D721Med (cell line): ENCODE data around the gene ARPC5.

ENCODE experiments used
- DNase-seq: peaks from one replicate; pipeline ENCODE4 v3.0.0; 2011; ENCODE audit warnings: low spot score; ENCODE audit not compliant: insufficient read length
- FAIRE-seq: peaks from 2 replicates; lab custom pipeline; 2011; peaks lifted over from hg19 to GRCh38; lab: Jason Lieb, UNC
- CTCF ChIP-seq: IDR thresholded peaks from 2 replicates; pipeline ENCODE4 v1.5.1; 2012; ENCODE audit warnings: mild to moderate bottlenecking, control low read depth; ENCODE audit not compliant: insufficient read depth; ENCODE audit errors: missing control alignments

Gene ARPC5

GRCh38 chr1:183674886-183675285, 39.3 kb upstream of the ARPC5 start:
- DNase-seq (no peak), FAIRE-seq (no peak)
- TF ChIP-seq CTCF, result no peak

- DNase-seq (no peak), FAIRE-seq (no peak)
- no peak for TF ChIP-seq CTCF
Measured at GRCh38 chr1:183674339-183674738, 38.8 kb upstream of the ARPC5 start.

- TF ChIP-seq CTCF, result no peak
- peak; percentile 11 for FAIRE-seq
Measured at GRCh38 chr1:183673605-183674323, 38.2 kb upstream of the ARPC5 start.

GRCh38 chr1:183670169-183670568, 34.6 kb upstream of the ARPC5 start:
- FAIRE-seq, result no peak
- TF ChIP-seq CTCF, result no peak
- no peak for DNase-seq

More at GRCh38 chr1:183673605-183674323, 38.2 kb upstream of the ARPC5 start:
- no peak for DNase-seq

GRCh38 chr1:183656355-183656754, 20.8 kb upstream of the ARPC5 start:
- DNase-seq (no peak), FAIRE-seq (no peak)
- no peak for TF ChIP-seq CTCF

- FAIRE-seq, result peak; percentile 91
- DNase-seq, result peak; percentile 30
Measured at GRCh38 chr1:183655562-183656075, 20.0 kb upstream of the ARPC5 start.

More at GRCh38 chr1:183655562-183656075, 20.0 kb upstream of the ARPC5 start:
- peak; percentile 94 for TF ChIP-seq CTCF
